Kidney epithelial cell (primary cell): ENCODE data around the gene OSTN. TPM values are rescaled to one million over a fixed set of nuclear protein-coding genes. Genes with fewer than 3 reads are reported as not detected.

Experiments
- DNase-seq: peaks from one replicate; pipeline ENCODE4 v3.0.0-alpha.2; 2010; ENCODE audit warnings: low read depth
- H3K27me3 ChIP-seq: 2 replicates; pipeline ENCODE4 v1.6.0; 2011; ENCODE audit warnings: low read length; ENCODE audit not compliant: control insufficient read depth, insufficient read depth
- H3K36me3 ChIP-seq: 2 replicates; pipeline ENCODE4 v1.5.1; 2011; ENCODE audit warnings: low read length; ENCODE audit not compliant: control insufficient read depth, insufficient read depth
- H3K4me3 ChIP-seq: 2 replicates; pipeline ENCODE4 v1.5.1; 2011; ENCODE audit warnings: low read depth, mild to moderate bottlenecking, control low read depth, low read length
- CTCF ChIP-seq: IDR thresholded peaks from 2 replicates; pipeline ENCODE4 v1.5.1; 2011; ENCODE audit warnings: mild to moderate bottlenecking, moderate library complexity, low read length, control low read depth, inconsistent platforms; ENCODE audit not compliant: insufficient read depth, poor library complexity, severe bottlenecking
- total RNA-seq: library from RNA; depleted of rRNA; stranded (reverse); fragments of >200 nt; gene quantifications from 2 replicates; pipeline ENCODE4 v1.2.3, GENCODE V29; 2015

OSTN gene
- total RNA-seq, 1 donor from 2014 or later, result 0.04 TPM

DNA sequence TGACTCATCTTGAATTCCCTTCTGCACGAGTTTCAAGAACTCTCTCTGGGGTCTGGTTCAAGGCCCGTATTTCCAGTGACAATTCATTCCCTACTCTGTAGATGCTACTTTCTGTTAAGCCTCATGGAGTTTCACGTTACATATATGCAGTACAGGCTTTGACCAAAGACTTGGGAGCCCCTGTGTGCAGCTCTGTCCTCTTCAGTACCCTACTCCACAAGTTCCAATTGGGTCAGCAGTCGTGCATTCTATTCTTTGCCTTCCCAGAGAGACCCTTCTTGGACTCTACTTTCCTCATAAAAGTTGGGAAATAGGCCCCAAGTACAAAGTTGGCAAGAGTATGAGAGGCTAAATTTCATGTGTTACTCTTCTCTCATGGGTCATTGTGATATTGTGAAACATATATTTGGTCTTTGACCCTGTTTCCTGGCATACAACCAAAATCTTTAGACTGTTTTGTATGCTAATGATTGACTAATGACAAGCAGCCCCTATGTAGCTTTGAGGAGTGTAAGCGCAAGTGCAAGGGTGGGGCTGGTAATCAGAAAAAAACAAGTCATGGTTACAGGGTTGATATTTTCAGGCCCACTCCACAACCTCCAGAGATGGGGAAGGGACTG, 115.2 kb downstream of the OSTN start:
- Histone ChIP-seq H3K4me3 (no peak overlapping the region), H3K27me3 (no peaks in the 10 kb centered on the region), H3K36me3 (no peaks in the 10 kb centered on the region)
- DNase-seq, result no peak
- no peak for TF ChIP-seq CTCF

Other genes starting within 250 kb of the OSTN start
- 160 and 178 TPM in 2 replicates for gene CCDC50, start 130.2 kb downstream of the OSTN start, total RNA-seq
- gene UTS2B, start 131.3 kb downstream of the OSTN start, total RNA-seq, result 0.46 and 2.5 TPM in 2 replicates